Loucy (cell line): ENCODE data around the gene RHOH.

Source experiments
- CTCF ChIP-seq: fragments of 200-600 bp; sonication (generic); conservative IDR thresholded peaks from 2 replicates; pipeline ENCODE4 v1.5.1; 2014; ENCODE audit warnings: mild to moderate bottlenecking, antibody characterized with exemption, low read length
- EZH2phosphoT487 ChIP-seq: fragments of 200-600 bp; IDR thresholded peaks from 2 replicates; pipeline ENCODE4 v1.6.1; 2018; ENCODE audit warnings: antibody characterized with exemption, mild to moderate bottlenecking, moderate library complexity, borderline replicate concordance

GRCh38 chr4:40238008-40238699, 41.3 kb downstream of the RHOH start:
- TF ChIP-seq CTCF (no peak), EZH2phosphoT487 (no peak)
